Measurements from ENCODE around the gene ZC3H10. TPM values are rescaled to one million over a fixed set of nuclear protein-coding genes. Genes with fewer than 3 reads are reported as not detected.

ZC3H10 gene
- total and polyA plus RNA-seq, 10 donors, result 1.5 to 13.6 (median 8.9) TPM

DNA sequence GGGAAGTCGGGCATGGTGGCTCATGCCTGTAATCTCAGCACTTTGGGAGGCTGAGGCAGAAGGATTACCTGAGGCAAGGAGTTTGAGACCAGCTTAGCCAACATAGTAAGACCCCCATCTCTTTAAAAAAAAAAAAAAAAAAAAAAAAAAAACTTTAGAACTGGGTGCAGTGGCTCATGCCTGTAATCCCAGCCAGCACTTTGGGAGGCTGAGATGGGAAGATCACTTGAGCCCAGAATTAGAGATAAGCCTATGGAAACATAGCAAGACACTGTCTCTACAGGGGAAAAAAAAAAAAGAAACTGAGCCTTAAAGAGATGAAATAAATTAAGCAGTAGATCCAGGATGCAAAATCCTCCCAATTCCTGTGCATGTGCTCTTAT is 15.4 kb upstream of the ZC3H10 start:
- Histone ChIP-seq H3K4me1 (peaks cover 19 to 49% (median 38%) of the 10 kb centered on the region in 6 donors), H3K36me3 (peaks cover 0 to 16% (median 12%) of the 10 kb centered on the region in 6 donors), H3K27ac (peak overlapping the region in 6 of 8 donors; percentile 85 to 94 (median 88)), H3K27me3 (replicated peaks in 1 of 7) (no peaks in the 10 kb centered on the region), H3K4me3 (peak overlapping the region in 2 of 8 donors; percentile 92 to 93), H3K9me3 (no peaks in the 10 kb centered on the region)
- TF ChIP-seq POLR2AphosphoS5 (IDR thresholded peaks at IDR 0.05), result no peak
- TF ChIP-seq POLR2A (IDR thresholded peaks at IDR 0.05), result no peak
- TF ChIP-seq, protein P1, sequence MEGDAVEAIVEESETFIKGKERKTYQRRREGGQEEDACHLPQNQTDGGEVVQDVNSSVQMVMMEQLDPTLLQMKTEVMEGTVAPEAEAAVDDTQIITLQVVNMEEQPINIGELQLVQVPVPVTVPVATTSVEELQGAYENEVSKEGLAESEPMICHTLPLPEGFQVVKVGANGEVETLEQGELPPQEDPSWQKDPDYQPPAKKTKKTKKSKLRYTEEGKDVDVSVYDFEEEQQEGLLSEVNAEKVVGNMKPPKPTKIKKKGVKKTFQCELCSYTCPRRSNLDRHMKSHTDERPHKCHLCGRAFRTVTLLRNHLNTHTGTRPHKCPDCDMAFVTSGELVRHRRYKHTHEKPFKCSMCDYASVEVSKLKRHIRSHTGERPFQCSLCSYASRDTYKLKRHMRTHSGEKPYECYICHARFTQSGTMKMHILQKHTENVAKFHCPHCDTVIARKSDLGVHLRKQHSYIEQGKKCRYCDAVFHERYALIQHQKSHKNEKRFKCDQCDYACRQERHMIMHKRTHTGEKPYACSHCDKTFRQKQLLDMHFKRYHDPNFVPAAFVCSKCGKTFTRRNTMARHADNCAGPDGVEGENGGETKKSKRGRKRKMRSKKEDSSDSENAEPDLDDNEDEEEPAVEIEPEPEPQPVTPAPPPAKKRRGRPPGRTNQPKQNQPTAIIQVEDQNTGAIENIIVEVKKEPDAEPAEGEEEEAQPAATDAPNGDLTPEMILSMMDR (IDR thresholded peaks at IDR 0.05 in 8 of 11, conservative IDR thresholded peaks at IDR 0.05 in 3 of 11), result no peak
- DNase-seq, result no peak
- intact Hi-C loops (cut with DNase I; ENCODE audit: low total_unique reads), result no loop called here
- WGBS, 5 donors, result 71 to 93% (median 83%) methylated on average over 1 of the region's 1 CpG

DNA sequence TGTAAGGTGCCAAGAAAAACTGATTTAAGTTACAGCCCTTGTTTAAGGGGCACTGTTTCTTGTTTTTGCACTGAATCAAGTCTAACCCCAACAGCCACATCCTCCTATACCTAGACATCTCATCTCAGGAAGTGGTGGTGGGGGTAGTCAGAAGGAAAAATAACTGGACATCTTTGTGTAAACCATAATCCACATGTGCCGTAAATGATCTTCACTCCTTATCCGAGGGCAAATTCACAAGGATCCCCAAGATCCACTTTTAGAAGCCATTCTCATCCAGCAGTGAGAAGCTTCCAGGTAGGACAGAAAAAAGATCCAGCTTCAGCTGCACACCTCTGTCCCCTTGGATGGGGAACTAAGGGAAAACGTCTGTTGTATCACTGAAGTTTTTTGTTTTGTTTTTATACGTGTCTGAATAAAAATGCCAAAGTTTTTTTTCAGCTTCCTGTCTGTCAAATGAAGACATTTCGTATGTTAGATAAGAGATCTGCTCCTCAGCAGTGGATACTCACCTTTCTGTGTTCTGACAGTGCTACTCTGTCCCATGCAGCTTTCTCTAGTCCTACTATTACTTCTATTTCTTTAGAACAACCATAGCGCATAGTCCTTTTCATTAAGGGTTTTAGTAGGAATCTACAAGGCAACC is 14.9 kb upstream of the ZC3H10 start:
- TF ChIP-seq, protein P1 (IDR thresholded peaks at IDR 0.05 in 8 of 11, conservative IDR thresholded peaks at IDR 0.05 in 3 of 11), result no peak
- TF ChIP-seq POLR2A (IDR thresholded peaks at IDR 0.05) (no peak), POLR2AphosphoS5 (IDR thresholded peaks at IDR 0.05) (no peak)
- Histone ChIP-seq H3K27ac (peak overlapping the region; percentile 83 to 94 (median 88)), H3K27me3 (replicated peaks in 1 of 7) (no peaks in the 10 kb centered on the region), H3K36me3 (peaks cover 0 to 21% (median 17%) of the 10 kb centered on the region in 6 donors), H3K4me3 (peak overlapping the region in 7 of 8 donors; percentile 80 to 93 (median 88)), H3K9me3 (no peaks in the 10 kb centered on the region), H3K4me1 (peaks cover 19 to 49% (median 38%) of the 10 kb centered on the region in 6 donors)
- intact Hi-C loops (cut with DNase I; ENCODE audit: low total_unique reads), result no loop called here
- 37 to 47% (median 45%) methylated on average over 6 of the region's 6 CpGs for WGBS, 5 donors
- DNase-seq, result no peak

DNA sequence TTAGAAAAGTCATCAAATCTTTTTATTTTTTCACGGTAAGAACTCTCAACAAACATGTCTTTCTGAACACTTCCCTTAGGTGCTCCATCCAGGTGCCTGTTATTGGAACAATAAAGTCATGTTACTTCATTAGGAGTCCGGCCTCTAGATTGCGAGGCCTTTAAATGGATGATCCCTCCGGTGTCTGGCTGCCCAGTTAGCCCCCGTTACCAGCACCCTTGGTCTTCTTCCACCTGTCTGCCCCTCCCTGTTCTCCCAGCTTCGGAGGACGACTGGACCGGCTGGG is 14.3 kb upstream of the ZC3H10 start:
- TF ChIP-seq, protein P1 (IDR thresholded peaks at IDR 0.05 in 8 of 11, conservative IDR thresholded peaks at IDR 0.05 in 3 of 11), result no peak
- TF ChIP-seq POLR2AphosphoS5 (IDR thresholded peaks at IDR 0.05), result no peak
- TF ChIP-seq POLR2A (IDR thresholded peaks at IDR 0.05), result no peak
- 2 to 4% (median 3%) methylated on average over 7 to 8 of the region's 8 CpGs for WGBS, 5 donors
- H3K9me3 ChIP-seq, result no peaks in the 10 kb centered on the region
- H3K4me3 ChIP-seq, result peak overlapping the region; percentile 80 to 93 (median 88)
- peak overlapping the region; percentile 83 to 94 (median 88) for H3K27ac ChIP-seq
- intact Hi-C loops (cut with DNase I; ENCODE audit: low total_unique reads), result loop anchor here (2.0 kb wide), 1 partner anchor 57 kb away; no protein-coding TSS in a partner anchor
- peaks cover 19 to 49% (median 38%) of the 10 kb centered on the region in 6 donors for H3K4me1 ChIP-seq
- no peak for DNase-seq
- peaks cover 0 to 27% (median 23%) of the 10 kb centered on the region in 6 donors for H3K36me3 ChIP-seq
- no peaks in the 10 kb centered on the region for H3K27me3 ChIP-seq (replicated peaks in 1 of 7)

DNA sequence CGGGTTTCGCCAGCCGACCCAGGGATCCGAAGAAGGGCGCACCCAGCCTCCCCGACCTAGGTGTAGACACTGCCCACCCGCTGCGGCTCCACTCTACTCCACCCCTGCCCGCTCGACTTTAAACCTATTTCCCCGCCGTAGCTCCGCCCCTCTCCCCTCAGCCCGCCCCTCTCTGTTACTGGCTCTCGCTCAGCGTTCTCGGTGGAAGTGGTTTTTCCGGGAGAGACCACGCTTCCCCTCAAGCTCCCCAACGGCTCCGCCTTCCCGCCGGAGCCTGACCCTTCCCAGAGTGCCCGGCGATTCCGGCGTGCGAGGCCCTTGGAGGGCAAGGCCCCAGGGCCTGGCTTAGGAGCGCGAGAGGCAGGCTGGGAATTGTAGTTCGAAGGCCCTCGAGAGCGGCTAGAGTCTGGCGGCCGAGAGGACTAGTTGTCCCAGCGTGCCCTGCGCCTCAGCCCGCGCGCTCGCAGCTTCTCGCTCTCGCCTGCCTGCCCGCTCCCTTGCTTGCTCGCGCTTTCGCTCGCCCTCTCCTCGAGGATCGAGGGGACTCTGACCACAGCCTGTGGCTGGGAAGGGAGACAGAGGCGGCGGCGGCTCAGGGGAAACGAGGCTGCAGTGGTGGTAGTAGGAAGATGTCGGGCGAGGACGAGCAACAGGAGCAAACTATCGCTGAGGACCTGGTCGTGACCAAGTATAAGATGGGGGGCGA is 13.8 kb upstream of the ZC3H10 start, which contains the start of gene PA2G4:
Gene PA2G4 (plus strand): TSS at position 451 of the 706 bp plus-strand sequence. CDS start 179 bp downstream, at position 630.
- intact Hi-C loops (cut with DNase I; ENCODE audit: low total_unique reads), result loop anchor here (2.0 kb wide), 1 partner anchor 57 kb away; no protein-coding TSS in a partner anchor
- peak; percentile 99 to 100 (median 99) for TF ChIP-seq POLR2AphosphoS5 (IDR thresholded peaks at IDR 0.05)
- peak; percentile 13 to 92 (median 82) for TF ChIP-seq POLR2A (IDR thresholded peaks at IDR 0.05)
- TF ChIP-seq, protein P1 (IDR thresholded peaks at IDR 0.05 in 8 of 11, conservative IDR thresholded peaks at IDR 0.05 in 3 of 11), result peak in 2 of 11 experiments; percentile 15 to 19

More for the DNA sequence above, 13.8 kb upstream of the ZC3H10 start, which contains the start of gene PA2G4:
- H3K27me3 ChIP-seq (replicated peaks in 1 of 7), result no peaks in the 10 kb centered on the region
- peak; percentile 100 for DNase-seq
- peak within 1 kb of the TSS; percentile 80 to 93 (median 88) for H3K4me3 ChIP-seq
- H3K36me3 ChIP-seq, result peaks cover 0 to 32% (median 28%) of the 10 kb centered on the region in 6 donors
- no peaks in the 10 kb centered on the region for H3K9me3 ChIP-seq
- peak within 1 kb of the TSS; percentile 83 to 94 (median 88) for H3K27ac ChIP-seq
- 0 to 1% (median 0%) methylated on average over 44 to 60 of the region's 60 CpGs for WGBS, 5 donors
- peaks cover 19 to 49% (median 38%) of the 10 kb centered on the region in 6 donors for H3K4me1 ChIP-seq
